ENCODE data around the gene UBL4A.

- TF ChIP-seq CTCF (IDR thresholded peaks at IDR 0.05) (no peak), POLR2A (IDR thresholded peaks at IDR 0.05) (no peak)
These were observed 5.2 kb downstream of the UBL4A start for GRCh38 chrX:154481195-154481594.

All from uterus (tissue), 2 donors.